HG02885 (cell line): ENCODE data around the gene IMPDH2.
"Not testable (repeated sequence)": the region's sequence is repeated elsewhere in the genome, so short reads cannot be mapped to it uniquely, and the experiment has no call there.

Experiments
- ATAC-seq: cut with Tn5 transposase; IDR thresholded peaks from one replicate; pipeline ENCODE4 v1.9.1; 2021; ENCODE audit warnings: mild to moderate bottlenecking; ENCODE audit not compliant: unreplicated experiment, poor library complexity

IMPDH2 gene

GRCh38 chr3:49021813-49022687, 7.1 kb downstream of the IMPDH2 start, which contains the start of gene NDUFAF3:
Gene NDUFAF3 (plus strand): TSS chr3:49022121. CDS start chr3:49022145, 24 bp downstream.
- ATAC-seq = peak; percentile 65

- ATAC-seq = peak; percentile 58
These were observed 7.9 kb downstream of the IMPDH2 start for GRCh38 chr3:49021213-49021812.

GRCh38 chr3:49020330-49021212, 8.6 kb downstream of the IMPDH2 start:
- peak; percentile 3 for ATAC-seq

- no peak for ATAC-seq
These were observed 9.3 kb downstream of the IMPDH2 start for GRCh38 chr3:49019941-49020329.

- no peak for ATAC-seq
These were observed 10.5 kb downstream of the IMPDH2 start for GRCh38 chr3:49018707-49019006.

- ATAC-seq = no peak
These were observed 11.1 kb downstream of the IMPDH2 start, which contains the start of gene DALRD3 for GRCh38 chr3:49017971-49018706. Gene DALRD3 (minus strand): TSS chr3:49018580. CDS start chr3:49018564, 16 bp downstream.

GRCh38 chr3:49017229-49017970, 11.8 kb downstream of the IMPDH2 start:
- ATAC-seq = no peak

- no peak for ATAC-seq
These were observed 12.6 kb downstream of the IMPDH2 start for GRCh38 chr3:49016414-49017228.

- ATAC-seq = no peak
These were observed 13.4 kb downstream of the IMPDH2 start for GRCh38 chr3:49015765-49016164.

GRCh38 chr3:49015072-49015471, 14.1 kb downstream of the IMPDH2 start:
- no peak for ATAC-seq

- ATAC-seq = no peak
These were observed 15.2 kb downstream of the IMPDH2 start for GRCh38 chr3:49013738-49014660.

GRCh38 chr3:49013113-49013737, 16.0 kb downstream of the IMPDH2 start:
- ATAC-seq = no peak

- no peak for ATAC-seq
These were observed 16.7 kb downstream of the IMPDH2 start for GRCh38 chr3:49012441-49013017.

GRCh38 chr3:49009396-49009795, 19.8 kb downstream of the IMPDH2 start:
- no peak for ATAC-seq

- not testable (repeated sequence) for ATAC-seq
These were observed 20.6 kb downstream of the IMPDH2 start for GRCh38 chr3:49008627-49009026.

- peak; percentile 51 for ATAC-seq
These were observed 21.2 kb downstream of the IMPDH2 start for GRCh38 chr3:49007771-49008528.
